Measurements from ENCODE around the gene CYBA. TPM values are rescaled to one million over a fixed set of nuclear protein-coding genes. Genes with fewer than 3 reads are reported as not detected.

The CYBA gene
- total RNA-seq, 2 experiments from 2014 or later, result 262 to 265 TPM

DNA sequence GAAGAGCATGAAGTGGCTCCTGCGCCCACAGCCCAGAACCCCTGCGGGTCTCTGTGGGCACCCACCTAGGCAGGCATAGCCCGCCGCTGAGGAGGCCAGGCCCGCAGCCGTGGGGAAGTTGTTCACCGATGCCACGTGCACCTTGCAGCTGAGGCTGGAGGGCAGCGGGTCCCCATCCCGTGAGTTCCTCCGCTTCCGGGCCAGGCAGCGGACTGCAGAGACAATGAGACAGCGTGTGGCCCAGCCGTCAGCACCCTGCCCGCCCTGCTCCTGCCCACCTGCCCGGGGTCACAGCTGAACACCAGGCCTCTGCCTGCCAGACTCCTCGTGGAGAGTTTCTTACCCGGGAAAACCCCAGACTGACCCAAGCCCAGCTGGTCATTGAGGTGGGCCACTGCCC is 6.5 kb upstream of the CYBA start:
- peaks cover 11% of the 10 kb centered on the region for H3K36me3 Mint-ChIP-seq
- H3K9me3 Mint-ChIP-seq, result no peaks in the 10 kb centered on the region
- intact Hi-C loops (cut with micrococcal nuclease), result no loop called here
- no peak for DNase-seq
- CTCF ChIA-PET, result interaction anchor here (1.3 to 2.2 kb wide), 2 partner anchors 28 to 80 kb away, joined by 3 to 4 read pairs; no protein-coding TSS in a partner anchor
- H3K4me3 Mint-ChIP-seq, result no peak overlapping the region
- H3K4me1 Mint-ChIP-seq (ENCODE audit: low read depth), result peaks cover 11% of the 10 kb centered on the region
- H3K27ac Mint-ChIP-seq, result no peak overlapping the region
- no peaks in the 10 kb centered on the region for H3K27me3 Mint-ChIP-seq
- POLR2A ChIA-PET, result no interaction called here

DNA sequence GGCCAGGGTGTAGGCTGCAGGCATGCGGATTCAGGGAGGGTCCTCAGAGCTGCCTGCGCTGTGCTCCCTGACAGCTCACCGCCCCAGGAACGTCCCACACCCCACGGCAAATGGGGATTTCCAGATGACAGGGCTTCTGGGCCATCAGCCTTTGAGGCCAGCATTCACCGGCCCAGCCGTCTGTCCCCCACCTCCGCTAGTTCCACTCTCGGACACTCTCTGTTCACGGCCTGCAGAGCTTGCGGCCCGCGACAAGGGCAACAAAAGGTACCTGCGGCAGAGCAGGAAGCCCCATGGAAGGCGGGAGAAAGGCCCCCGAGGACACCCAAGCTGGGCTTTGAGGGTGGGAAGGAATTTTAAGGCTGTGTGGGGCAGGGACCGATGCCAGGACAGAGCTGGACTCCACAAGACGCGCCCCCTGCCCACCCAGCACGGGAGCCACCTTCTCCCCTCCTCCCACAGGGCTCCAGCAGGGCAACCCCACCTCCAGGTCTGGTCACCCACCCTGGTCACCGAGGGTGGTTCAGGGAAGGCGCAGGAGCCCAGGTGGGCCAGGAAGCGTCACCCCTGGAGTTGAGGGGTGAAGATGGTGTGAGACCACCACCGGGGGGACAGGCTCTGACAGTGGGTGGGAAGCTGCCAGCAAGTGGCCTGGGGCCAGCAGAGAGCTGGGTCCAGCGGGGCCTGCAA is 5.6 kb upstream of the CYBA start:
- H3K4me3 Mint-ChIP-seq, result no peak overlapping the region
- CTCF ChIA-PET, result interaction anchor here (2.2 kb wide), 1 partner anchor 29 kb away, joined by 4 read pairs; no protein-coding TSS in a partner anchor
- no peak overlapping the region for H3K27ac Mint-ChIP-seq

DNA sequence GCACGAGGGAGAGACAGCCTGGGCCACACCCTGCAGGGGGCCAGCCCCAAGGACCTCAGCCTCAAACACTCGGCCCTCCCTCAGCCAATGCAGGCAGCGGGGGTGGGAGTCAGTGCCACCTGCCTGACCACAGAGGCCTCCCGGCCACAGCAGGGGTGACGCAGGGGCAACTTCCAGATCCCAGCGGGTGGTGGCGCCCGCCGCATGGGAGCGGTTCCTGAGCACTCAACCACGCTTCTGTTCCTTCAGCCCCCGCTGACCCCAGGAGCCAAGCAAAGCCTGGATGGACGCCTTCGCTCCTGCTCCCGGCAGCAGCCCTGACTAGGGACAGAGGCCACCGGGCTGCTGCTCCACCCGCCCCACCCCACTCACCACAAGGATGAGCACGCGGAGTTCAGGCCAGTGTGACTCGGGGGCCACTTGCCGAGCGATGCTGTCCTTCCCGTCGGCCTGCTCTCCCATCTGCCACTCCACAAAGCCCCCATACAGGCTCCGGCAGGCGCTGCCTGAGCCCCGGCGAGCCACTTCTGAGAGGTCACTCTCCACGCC is 5.0 kb upstream of the CYBA start:
- Mint-ChIP-seq H3K9me3 (no peaks in the 10 kb centered on the region), H3K27me3 (no peaks in the 10 kb centered on the region), H3K4me3 (no peak overlapping the region), H3K4me1 (ENCODE audit: low read depth) (peaks cover 7% of the 10 kb centered on the region), H3K36me3 (peaks cover 12% of the 10 kb centered on the region), H3K27ac (no peak overlapping the region)
- DNase-seq, result no peak
- ChIA-PET POLR2A (no interaction called here), CTCF (interaction anchor here (2.2 kb wide), 1 partner anchor 30 kb away, joined by 4 read pairs; no protein-coding TSS in a partner anchor)
- intact Hi-C loops (cut with micrococcal nuclease), result no loop called here

More for the DNA sequence above, 5.6 kb upstream of the CYBA start:
- peaks cover 11% of the 10 kb centered on the region for H3K36me3 Mint-ChIP-seq
- no peak for DNase-seq
- no peaks in the 10 kb centered on the region for H3K9me3 Mint-ChIP-seq
- H3K4me1 Mint-ChIP-seq (ENCODE audit: low read depth), result peaks cover 11% of the 10 kb centered on the region
- H3K27me3 Mint-ChIP-seq, result no peaks in the 10 kb centered on the region
- intact Hi-C loops (cut with micrococcal nuclease), result no loop called here
- POLR2A ChIA-PET, result no interaction called here

DNA sequence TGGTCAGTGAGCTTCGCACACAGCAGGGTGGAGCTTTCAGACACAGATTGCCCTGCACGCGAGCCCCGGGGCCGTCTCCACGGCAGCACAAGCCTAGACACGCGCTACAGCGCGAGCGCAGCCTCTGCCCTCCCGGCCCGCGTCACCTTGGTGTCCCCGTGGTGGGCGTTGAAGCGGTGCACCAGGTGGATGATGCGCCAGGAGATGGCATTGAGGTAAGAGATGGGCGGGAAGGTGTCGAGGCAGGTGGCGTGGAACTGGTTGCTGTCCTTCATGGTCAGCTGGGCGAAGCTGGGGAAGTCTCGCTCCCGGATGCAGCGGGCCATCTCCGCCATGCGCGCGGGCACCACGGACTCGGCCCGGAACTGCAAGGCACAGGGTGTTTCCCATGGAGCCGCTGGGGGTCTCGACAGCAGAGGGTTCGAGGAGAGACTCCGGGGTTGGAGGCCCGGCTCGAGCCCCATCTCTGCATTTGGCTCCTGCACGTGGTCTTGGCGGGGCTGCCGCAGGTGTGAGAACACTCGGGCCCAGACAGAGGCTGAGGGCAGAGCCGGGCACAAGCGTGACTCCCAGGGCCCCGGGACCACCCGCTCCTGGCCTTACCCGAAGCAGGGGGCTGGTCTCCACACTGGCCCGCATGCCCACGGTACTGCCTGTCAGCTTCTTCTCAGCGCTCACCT is 4.3 kb upstream of the CYBA start:
- ChIA-PET CTCF (no interaction called here), POLR2A (no interaction called here)
- no peak overlapping the region for H3K27ac Mint-ChIP-seq
- intact Hi-C loops (cut with micrococcal nuclease), result no loop called here
- H3K4me1 Mint-ChIP-seq (ENCODE audit: low read depth), result peaks cover 7% of the 10 kb centered on the region
- no peaks in the 10 kb centered on the region for H3K27me3 Mint-ChIP-seq
- H3K9me3 Mint-ChIP-seq, result no peaks in the 10 kb centered on the region
- no peak overlapping the region for H3K4me3 Mint-ChIP-seq
- DNase-seq, result no peak
- peaks cover 13% of the 10 kb centered on the region for H3K36me3 Mint-ChIP-seq

DNA sequence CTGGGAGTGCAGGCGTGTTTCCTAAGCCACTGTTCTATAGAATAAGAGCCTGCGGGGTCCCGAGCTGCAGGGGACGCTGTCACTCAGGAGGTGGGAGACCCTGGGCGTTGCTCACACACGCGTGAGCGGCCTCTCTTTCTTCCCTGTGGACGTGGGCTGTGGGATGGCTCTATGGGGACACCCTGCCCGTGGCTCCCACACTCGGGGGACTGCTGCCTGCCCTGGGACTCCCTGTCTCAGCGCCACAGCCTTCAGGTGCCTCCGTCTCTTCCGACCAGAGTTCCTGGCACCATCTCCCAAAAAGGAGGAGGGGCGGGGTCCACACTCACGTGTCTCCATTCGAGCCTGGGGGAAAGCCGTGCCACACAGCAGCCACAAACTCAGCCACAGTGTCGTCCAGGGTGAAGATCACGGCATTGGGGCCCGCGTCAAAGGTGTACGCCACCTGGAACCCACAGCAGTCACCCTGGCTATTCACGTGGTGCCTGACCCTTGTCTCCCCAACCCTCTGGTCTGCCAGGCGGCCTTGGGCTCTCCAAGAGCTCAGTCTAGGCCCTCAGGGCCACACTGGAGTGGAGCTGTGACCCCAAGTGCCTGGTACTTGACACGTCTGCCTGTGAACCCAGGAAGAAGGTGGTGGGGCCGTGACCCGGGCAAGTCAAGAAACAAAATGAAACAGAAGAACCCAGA is 3.7 kb upstream of the CYBA start:
- peaks cover 8% of the 10 kb centered on the region for H3K4me1 Mint-ChIP-seq (ENCODE audit: low read depth)
- ChIA-PET CTCF (no interaction called here), POLR2A (no interaction called here)
- intact Hi-C loops (cut with micrococcal nuclease), result loop anchor here (5.0 kb wide), 1 partner anchor 838 kb away; the partner anchor contains the start of gene ANKRD11
- H3K36me3 Mint-ChIP-seq, result peaks cover 14% of the 10 kb centered on the region
- no peaks in the 10 kb centered on the region for H3K27me3 Mint-ChIP-seq
- no peaks in the 10 kb centered on the region for H3K9me3 Mint-ChIP-seq
- no peak overlapping the region for H3K4me3 Mint-ChIP-seq
- no peak for DNase-seq
- H3K27ac Mint-ChIP-seq, result no peak overlapping the region

DNA sequence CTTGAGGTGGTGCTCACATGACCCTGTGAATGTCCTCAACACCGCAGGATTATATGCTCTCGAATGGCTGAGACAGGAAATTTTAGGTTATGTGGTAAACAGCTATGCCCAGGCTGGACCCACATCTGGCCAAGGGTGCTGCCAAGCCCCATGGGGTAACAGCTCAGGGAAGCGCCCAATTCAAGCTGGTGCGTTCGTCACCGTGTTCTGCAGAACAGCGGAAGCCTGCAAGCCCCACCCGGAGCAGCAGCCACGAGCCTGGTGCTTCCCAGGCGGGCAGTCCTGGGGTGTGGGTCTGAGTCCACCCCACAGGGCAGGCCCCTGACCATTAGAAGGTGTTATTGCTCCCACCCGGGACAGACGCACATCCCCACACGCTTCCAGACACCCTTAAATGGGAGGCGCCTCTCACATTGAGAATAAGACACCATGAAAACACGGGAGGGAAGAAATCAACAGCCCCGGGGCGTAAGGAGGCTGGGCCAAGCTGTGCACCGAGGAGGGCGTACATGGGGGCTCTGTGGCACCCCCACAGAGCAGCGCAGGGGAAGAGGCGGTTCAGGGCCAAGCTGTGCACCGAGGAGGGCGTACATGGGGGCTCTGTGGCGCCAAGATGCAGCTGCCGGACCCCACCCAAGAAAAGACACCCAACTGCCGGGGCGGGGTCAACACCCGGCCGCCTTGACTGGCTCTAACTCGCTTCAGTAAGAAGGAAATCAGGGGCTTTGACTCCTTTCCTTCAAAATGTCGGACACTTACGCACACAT is 2.9 kb upstream of the CYBA start:
- POLR2A ChIA-PET, result no interaction called here

DNA sequence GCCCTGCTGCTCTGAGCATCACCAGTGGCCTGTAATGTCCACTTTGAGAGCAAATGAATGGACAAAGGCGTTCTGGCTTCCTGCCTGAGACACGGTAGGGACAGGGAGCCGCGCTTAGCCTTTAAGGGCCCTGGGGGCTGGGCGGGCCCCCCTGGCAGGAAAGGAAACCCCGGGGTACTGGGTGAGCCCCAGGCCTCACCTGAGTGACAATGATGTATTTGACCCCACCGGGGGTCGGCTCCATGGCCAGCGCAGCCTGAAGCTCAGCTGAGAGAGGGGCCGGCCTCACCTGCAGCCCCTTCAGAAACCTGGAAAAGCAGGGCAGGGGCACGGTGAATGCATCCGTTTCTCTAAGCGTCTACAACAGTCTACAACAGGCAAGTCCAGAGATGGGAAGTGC is 2.2 kb upstream of the CYBA start:
- Mint-ChIP-seq H3K27ac (no peak overlapping the region), H3K27me3 (no peaks in the 10 kb centered on the region), H3K4me1 (ENCODE audit: low read depth) (peaks cover 14% of the 10 kb centered on the region), H3K9me3 (no peaks in the 10 kb centered on the region), H3K36me3 (peaks cover 19% of the 10 kb centered on the region), H3K4me3 (no peak overlapping the region)
- ChIA-PET CTCF (no interaction called here), POLR2A (no interaction called here)
- DNase-seq, result no peak
- intact Hi-C loops (cut with micrococcal nuclease), result loop anchor here (5.0 kb wide), 1 partner anchor 839 kb away; the partner anchor contains the start of gene ANKRD11

More for the DNA sequence above, 2.9 kb upstream of the CYBA start:
- Mint-ChIP-seq H3K27ac (no peak overlapping the region), H3K9me3 (no peaks in the 10 kb centered on the region), H3K36me3 (peaks cover 19% of the 10 kb centered on the region), H3K4me1 (ENCODE audit: low read depth) (peaks cover 14% of the 10 kb centered on the region), H3K27me3 (no peaks in the 10 kb centered on the region), H3K4me3 (no peak overlapping the region)
- intact Hi-C loops (cut with micrococcal nuclease), result loop anchor here (5.0 kb wide), 1 partner anchor 839 kb away; the partner anchor contains the start of gene ANKRD11
- no peak for DNase-seq
- CTCF ChIA-PET, result no interaction called here

DNA sequence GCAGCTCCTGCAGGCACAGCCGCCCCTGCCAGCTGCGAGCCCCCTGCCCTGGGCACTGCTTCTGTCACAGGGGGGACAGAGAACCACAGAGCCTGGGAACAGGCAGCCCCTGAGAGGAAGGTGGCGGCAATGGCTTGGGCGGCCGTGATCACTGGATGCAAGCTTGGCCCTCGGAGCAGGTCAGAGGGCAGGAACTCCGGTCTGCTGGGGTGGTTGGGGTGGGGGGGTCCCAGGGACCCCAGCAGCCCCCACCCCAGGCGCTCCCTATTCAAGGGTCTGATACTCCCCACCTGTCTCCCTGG is 1.9 kb upstream of the CYBA start:
- no peaks in the 10 kb centered on the region for H3K27me3 Mint-ChIP-seq
- H3K27ac Mint-ChIP-seq, result no peak overlapping the region
- POLR2A ChIA-PET, result no interaction called here
- CTCF ChIA-PET, result no interaction called here
- H3K36me3 Mint-ChIP-seq, result peaks cover 19% of the 10 kb centered on the region
- intact Hi-C loops (cut with micrococcal nuclease), result loop anchor here (5.0 kb wide), 1 partner anchor 840 kb away; the partner anchor contains the start of gene ANKRD11
- H3K4me3 Mint-ChIP-seq, result no peak overlapping the region
- no peak for DNase-seq
- H3K9me3 Mint-ChIP-seq, result no peaks in the 10 kb centered on the region
- H3K4me1 Mint-ChIP-seq (ENCODE audit: low read depth), result peaks cover 14% of the 10 kb centered on the region

DNA sequence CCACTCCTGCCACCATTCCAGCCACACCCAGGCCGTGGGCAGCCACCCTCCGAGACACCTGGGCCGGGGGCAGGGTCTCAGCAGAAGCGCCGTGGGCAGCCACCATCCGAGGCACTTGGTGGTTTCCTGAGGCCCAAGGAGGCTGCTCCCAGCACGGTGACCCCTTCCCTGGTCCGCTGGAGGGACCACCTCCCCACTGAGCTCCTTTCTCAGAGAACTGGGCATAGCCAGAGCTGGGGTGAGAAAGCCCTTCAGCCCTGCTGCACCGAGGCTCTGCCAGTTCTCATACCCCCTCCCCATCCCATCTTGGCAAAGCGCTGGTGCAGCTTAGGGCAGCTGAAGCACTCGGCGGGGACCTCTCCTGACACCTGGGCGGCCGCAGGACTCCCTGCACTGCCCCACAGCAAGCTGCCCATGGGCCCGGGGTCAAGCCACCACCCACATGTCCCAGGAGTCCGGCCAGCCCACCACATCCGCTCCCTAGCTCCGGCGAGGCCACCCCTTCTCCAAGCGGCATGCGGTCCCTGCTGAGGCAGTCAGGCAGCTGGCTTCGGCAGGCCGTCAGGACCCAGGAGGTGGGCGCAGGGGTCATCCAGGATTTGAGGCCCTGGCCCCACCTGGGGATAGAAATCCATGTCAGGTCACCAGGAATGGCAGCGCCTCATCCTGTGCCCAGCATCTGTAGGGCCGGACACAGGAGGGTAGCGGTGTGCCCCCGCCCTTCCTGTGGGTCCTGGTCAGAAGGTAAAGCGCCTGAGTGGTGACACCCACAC is 1.3 kb upstream of the CYBA start:
- ChIA-PET CTCF (interaction anchor here (0.9 kb wide), 1 partner anchor 29 kb away, joined by 4 read pairs; no protein-coding TSS in a partner anchor), POLR2A (no interaction called here)
- no peaks in the 10 kb centered on the region for H3K9me3 Mint-ChIP-seq
- peak overlapping the region; percentile 97 for H3K27ac Mint-ChIP-seq
- no peak overlapping the region for H3K4me3 Mint-ChIP-seq
- no peak for DNase-seq
- peaks cover 14% of the 10 kb centered on the region for H3K4me1 Mint-ChIP-seq (ENCODE audit: low read depth)
- H3K27me3 Mint-ChIP-seq, result no peaks in the 10 kb centered on the region
- peaks cover 19% of the 10 kb centered on the region for H3K36me3 Mint-ChIP-seq
- intact Hi-C loops (cut with micrococcal nuclease), result loop anchor here (1.0 to 5.0 kb wide), 8 partner anchors 11 to 840 kb away; partner anchors contain the start of genes ANKRD11, MVD and ZC3H18

DNA sequence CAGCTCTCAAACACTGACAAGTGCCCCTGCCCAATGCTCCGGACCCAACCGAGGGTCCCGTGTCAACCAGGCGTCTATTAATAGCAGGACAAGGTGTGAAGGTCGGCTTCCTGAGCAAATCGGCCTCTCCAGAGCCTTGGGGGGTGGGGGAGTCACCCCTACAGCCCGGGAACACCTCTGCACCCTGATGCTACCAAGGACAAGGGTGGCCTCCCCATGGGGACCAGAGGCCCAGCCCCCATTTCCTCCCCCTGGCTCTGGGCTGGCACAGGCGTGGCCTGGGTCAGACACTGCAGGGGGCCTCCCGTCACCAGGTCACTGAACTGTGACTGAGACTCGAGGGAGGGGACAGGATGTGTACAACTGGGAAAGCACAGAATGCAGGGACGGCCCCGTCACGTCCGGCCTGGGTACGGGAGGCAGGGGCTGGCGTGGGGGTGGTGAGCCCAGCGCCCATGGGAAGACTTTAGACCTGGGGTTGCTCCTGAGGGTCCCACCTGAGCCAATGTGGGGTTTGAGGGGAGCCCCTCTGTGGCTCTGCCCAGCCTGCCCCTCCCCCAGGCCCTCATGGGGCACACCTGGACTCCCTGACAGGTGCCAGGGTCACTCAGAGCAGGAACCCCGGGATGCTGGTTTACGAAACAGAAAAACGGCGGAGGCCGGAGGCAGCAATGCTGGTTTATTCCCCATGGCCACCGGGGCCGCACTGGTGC is 579 bp upstream of the CYBA start:
- peaks cover 14% of the 10 kb centered on the region for H3K4me1 Mint-ChIP-seq (ENCODE audit: low read depth)
- H3K27ac Mint-ChIP-seq, result peak overlapping the region; percentile 97
- DNase-seq, result peak; percentile 95
- H3K27me3 Mint-ChIP-seq, result no peaks in the 10 kb centered on the region
- H3K9me3 Mint-ChIP-seq, result no peaks in the 10 kb centered on the region
- intact Hi-C loops (cut with micrococcal nuclease), result loop anchor here (1.0 to 5.0 kb wide), 8 partner anchors 12 to 841 kb away; partner anchors contain the start of genes ANKRD11, MVD and ZC3H18
- ChIA-PET POLR2A (interaction anchor here (1.0 kb wide), 1 partner anchor 49 kb away, joined by 3 read pairs; no protein-coding TSS in a partner anchor), CTCF (interaction anchor here (0.9 kb wide), 1 partner anchor 30 kb away, joined by 4 read pairs; no protein-coding TSS in a partner anchor)
- H3K4me3 Mint-ChIP-seq, result peak overlapping the region; percentile 86
- H3K36me3 Mint-ChIP-seq, result peaks cover 17% of the 10 kb centered on the region

Data from activated CD4-positive, alpha-beta memory T cell treated with anti-CD3 and anti-CD28 coated beads for 36 hours (primary cell).